Dermis blood vessel endothelial cell (primary cell): ENCODE results near the gene HMCN2. TPM values are rescaled to one million over a fixed set of nuclear protein-coding genes. Genes with fewer than 3 reads are reported as not detected.

Experiments
- DNase-seq: peaks from one replicate; pipeline ENCODE4 v3.0.0; 2010
- total RNA-seq: library from RNA; depleted of rRNA; stranded (reverse); fragments of >200 nt; gene quantifications from 2 replicates; pipeline ENCODE4 v1.2.3, GENCODE V29; 2014

HMCN2 gene
- total RNA-seq, 1 donor from 2014 or later, result 1.0 TPM

DNA sequence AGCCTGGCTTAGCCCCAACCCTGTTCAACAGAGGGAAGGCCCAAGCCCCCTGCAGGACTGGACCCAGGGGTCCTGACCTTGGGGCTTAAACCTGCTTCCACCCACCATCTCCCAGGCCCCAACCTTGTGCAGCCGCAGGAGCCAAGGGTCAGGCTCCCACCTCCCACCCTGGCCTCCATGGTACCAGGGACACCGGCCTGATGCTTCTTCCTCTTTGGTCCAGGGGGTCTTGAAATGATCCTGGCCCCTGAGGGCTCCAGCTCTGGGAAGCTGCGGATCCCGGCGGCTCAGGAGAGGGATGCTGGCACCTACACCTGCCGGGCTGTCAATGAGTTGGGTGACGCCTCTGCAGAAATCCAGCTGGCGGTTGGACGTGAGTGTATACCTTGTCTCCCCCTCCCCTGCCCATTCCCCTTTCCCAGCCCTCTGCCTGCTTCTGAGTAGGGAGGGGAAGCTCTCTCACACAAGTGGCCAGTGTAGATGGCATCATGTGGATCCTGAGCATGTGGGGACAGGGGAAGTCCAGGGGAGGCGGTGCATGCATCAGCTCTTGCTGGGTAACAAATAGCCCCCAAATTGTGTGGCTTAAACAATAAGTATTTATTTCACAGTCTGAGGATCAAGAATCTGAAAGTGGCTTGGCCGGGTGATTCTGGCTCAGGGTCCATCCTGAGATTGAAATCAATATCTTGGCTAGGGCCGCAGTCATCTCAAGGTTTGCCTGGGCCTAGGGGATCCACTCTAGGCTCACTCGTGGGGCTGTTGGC is 44.3 kb downstream of the HMCN2 start:
- DNase-seq, result no peak

DNA sequence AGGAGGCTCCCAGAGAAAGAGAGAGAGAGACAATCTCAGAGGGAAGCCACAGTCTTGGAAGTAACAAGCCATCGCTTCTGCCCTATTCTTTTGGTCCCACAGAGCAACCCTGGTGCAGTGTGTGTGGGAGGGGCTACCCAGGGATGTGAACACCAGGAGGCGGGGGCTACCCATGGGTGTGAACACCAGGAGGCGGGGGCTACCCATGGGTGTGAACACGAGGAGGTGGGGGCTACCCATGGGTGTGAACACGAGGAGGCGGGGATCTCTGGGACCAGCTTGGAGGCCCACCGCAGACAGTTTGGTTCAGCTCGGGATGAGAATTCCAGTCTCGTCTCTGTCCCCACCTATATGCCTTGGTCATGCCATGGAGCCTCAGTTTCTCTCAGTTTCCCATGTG is 44.9 kb downstream of the HMCN2 start:
- DNase-seq, result no peak

DNA sequence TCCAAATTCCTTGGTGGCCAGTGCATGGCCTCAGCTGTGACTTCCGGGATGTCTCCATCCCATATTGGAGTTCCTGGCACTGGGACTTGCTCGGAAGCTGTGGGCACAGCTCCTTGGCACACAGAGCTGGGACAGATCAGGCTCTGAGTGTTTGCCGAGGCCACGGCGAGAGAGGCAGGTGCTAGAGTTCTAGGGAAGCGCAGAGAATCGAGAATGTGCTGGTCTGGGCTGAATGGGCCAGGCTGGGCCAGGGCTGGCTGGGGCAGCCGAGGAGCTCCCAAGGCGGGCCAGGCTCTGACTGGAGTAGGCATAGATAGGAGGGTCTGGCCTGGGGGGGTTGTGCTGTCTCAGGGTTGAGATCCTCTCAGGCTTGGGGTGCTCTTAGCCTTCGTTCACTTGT is 45.4 kb downstream of the HMCN2 start:
- DNase-seq, result no peak

DNA sequence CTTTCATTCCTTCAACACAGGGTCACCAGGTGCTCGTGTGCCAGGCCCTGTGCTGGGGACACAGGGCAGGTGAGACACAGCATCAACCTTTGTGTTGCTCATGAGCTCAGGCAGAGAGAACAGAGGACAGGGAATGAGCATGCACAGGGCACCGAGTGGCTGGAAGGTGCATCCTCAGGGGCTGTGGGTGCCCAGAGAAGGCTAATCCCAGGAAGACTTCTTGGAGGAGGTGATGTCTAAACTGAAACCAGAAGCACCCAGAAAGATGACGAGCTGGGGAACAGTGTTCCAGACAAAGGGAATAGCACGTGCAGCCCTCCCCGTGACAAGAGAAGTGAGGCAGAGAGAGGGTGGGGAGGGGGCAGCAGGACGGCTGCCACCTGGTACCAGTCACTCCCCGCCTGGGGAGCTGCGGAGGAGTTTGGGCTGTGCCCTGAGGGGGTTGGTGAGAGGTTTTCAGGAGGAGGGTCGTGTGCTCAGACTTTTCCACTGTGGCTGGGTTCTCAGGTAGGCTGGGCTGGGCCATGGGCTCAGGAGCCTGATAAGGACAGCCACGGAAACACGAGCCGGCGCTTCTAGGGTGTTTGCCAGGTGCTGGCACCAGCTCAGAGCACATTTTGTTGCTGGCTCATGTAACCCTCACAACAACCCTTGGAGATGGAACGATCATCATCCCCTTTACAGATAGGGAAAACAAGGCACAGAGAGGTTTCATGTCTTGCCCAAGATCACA is 46.0 kb downstream of the HMCN2 start:
- no peak for DNase-seq

DNA sequence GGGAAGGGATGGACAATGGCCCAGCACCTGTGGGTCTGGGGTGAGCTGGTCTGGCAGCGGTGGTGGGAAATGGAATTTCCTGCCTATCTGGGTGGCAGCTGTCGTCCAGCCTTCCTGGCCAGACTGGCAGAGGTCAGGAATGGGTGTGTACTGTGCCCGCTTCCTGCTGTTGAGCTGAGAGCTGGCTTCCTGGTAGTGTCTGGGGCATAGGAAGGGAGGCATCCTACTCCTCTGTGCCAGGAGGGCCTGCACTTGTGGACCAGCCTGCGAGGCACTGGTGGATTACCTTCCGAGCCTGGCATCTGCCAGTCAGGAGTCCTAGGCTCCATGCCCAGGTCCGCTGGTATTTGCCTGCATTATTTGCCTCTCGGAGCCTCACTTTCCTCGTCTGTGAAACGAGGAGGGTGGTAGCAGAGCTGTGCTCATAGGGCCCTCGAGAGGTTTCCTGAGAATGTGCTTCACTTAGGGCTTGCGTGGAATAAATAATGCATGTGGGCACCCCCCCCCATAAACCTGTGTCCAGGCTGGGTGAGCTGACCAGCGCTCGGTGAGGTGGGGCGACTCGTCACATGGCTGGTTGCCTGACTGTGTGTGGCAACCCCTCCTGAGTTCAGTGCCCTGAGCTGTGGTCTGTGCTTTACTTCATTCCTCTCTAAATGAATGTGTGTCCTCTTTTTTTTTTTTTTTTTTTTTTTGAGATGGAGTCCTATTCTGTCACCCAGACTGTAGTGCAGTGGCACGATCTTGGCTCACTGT is 47.7 kb downstream of the HMCN2 start:
- DNase-seq, result peak; percentile 39

DNA sequence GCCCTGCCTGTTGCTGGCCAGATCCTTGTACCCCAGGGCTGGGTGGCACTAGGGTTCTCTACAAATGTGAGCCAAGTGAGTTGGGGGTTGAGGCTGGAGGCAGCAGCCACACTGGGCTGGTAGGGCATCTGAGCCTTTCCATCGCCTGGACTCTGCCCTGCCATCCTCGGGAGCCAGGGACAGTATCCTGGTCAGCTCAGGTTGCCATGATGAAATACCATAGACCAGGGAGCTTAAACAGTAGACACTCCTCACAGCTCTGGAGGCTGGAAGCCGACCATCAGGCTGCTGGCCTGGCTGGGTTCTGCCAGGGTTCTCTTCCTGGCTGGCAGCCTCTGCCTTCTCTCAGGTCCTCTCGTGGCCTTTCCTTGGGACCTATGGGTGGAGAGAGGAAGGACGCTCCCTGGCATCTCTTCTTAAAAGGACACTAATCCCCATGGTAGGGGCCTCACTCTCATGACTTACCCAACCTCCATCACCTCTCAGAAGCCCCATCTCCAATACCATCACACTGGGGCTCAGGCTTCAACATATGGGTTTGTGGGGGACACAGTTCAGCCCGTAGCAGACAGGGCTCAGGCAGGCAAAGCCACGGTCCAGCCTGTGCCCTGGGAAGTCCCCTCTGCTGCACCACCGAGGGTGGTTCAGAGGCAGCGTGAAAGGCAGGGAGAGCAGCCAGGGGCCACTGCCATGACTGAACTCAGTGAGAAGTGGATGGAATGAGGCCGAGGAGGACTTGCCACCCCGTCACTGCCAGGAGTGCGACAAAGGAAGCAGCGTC is 50.1 kb downstream of the HMCN2 start:
- DNase-seq, result no peak

DNA sequence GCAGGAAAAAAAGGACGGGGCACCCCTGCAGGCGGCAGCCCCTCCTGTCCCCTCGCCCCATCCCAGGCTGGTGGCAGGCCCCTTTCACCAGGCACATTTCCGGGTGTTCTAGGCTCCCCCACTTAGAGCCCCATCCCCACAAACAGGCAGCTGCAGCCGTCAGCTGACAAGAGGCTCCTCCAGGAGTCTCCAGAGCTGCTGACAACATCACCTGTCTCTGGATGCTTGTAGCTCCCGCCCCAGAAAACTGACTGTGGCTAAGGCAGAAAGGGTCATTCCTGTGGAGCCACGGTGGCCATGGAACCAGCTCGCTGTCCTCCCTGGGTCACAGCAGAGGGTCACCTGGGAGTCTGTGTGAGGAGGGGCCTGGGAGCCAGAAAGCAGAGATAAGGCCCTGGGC is 50.9 kb downstream of the HMCN2 start:
- DNase-seq, result no peak

DNA sequence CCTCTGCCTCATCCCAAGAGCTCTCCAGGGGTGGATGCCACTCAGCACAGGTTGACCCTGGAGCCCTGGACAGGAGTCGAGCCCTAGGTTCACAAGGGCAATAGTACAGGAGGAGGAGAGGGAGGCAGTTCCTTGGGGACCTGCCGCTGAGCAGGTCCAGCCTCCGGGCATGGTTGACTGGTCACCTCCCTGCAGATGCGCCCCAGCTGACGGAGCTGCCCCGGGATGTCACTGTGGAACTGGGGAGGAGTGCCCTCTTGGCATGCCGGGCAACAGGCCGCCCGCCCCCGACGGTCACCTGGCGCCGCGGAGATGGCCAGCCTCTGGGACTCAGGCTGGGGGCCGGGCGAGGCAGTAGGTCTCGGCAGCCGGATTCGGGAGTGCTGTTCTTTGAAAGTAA is 53.7 kb downstream of the HMCN2 start:
- DNase-seq, result no peak

DNA sequence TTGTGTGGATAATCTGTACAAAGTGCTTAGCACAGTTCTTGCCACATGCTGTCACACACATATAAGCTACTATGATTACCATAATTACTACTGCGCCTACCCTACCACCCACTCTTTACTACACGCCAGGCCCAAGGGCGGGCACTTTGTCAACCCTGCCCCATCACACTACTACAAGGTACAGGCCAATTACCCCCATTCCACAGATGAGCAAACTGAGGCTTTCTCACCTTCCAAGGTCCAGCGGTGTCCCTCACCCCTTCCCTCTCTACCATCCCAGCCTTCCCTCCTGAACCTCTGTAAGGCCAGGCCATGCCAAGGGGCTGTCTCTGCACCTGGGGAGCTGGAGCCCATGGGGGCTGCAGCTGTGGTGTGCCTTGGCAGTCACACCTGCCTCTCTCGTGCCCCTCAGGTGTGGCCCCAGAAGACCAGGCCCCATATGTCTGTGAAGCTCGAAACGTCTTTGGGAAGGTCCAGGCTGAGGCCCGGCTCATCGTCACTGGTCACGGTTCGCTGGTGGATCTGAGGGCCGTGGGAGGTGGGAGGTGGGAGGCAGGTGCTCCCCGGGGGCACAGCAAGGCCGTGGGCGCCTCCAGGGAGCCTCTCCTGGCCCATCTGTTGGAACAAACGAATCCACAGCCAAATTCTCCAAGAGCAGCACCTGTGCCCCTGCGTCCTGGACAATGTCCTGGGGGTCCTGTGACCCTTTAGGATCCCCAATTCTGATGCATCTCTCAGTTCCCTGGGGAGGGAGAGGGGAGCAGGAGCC is 54.6 kb downstream of the HMCN2 start:
- DNase-seq, result no peak

DNA sequence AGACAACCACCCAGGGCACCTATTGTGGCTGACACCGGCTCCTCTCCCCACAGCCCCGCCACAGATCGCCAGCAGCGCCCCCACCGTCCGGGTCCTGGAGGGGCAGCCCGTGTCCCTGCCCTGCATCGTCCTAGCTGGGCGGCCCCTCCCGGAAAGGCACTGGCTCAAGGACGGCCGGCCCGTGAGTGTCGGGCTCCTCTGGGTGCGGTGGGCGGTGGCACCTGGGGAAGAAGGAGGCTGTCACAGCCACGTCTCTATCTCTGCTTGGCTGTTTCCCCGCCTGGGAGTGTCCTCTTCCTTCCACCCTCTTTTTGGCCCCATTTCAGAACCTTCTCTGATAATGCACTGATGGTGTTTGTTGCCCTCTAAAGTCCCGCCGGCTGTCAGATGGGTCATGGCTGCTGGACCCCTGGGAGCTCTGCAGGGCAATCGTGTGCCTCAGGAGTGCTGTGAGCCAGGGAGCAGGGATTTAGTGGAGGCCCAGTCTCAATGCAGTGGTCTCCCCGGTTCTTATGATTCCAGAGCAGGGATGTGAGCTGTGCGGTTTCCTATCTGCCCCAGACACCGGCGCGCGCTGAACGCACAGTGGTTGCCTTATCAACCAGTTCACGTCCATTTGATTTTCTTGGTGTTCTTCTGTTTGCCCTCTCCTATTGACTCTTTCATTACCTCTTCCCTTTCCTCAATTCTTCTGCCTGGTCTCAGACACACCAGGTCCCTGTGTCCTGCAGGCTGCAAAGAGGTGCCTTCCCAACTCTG is 55.3 kb downstream of the HMCN2 start:
- DNase-seq, result peak; percentile 19

DNA sequence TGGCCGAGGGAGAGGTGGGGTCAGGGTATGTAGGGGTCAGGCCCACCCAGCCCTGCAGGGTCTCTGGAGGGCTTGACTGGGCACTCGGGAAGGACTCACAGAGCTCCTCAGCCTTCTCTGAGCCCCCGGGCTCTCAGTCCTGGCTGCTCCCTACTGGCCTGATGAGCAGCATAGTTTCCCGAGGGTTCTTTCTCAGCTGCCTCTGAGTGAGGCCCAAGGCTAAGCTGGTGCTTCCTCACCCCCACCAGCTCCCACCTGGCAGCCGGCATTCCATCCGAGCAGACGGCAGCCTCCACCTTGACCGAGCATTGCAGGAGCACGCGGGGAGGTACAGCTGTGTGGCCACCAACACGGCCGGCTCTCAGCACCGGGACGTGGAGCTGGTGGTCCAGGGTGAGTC is 56.0 kb downstream of the HMCN2 start:
- no peak for DNase-seq

DNA sequence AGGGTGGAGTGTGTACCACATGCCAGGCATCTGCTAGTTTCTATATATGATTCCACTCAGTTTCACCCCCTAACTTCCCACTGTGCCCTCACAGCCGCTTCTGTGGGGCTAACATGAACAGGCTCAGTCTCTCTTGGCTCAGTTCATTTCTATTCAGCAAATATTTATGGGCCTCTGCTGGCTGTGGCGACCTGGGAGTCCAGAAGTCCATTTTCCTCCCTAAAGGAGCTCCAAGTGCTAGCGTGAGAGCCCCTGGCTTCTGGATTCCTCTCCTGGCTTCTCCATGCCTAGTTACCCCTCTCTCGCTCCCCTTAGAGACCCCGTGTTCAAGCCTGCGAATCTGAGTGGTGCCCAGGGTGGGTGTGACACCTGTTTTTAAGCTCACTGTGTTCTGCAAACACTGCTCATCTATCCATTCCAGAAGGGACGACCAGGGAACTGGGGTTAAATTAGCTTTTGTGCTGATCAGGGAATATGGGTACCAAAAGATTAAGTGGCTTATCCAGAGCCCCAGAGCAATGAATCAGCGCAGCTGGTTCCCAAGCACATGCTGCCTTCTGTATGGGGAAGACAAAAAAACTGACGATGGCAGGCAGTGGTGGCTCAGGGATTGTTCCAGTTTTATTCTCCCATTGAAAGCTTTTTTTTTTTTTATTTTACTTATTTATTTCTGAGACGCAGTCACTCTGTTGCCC is 57.6 kb downstream of the HMCN2 start:
- no peak for DNase-seq

DNA sequence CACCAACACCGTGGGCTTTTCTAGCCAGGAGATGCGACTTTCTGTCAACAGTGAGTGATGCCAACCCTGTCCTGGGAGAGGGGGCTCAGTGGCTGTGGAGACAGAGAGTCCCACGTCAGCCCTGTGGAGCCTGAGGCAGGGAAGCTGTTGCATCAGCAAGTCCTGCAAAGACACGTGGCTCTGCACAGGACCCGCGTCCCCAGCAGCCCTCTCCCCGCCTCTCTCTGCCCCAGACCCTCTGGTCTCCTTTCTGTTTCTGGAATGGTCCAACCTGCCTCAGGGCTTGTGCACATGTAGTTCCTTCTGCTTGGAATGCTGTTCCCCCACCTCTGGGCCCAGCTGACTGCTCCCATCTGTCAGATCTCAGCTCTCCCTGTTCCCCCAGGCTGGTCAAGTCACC is 60.4 kb downstream of the HMCN2 start:
- DNase-seq, result no peak

DNA sequence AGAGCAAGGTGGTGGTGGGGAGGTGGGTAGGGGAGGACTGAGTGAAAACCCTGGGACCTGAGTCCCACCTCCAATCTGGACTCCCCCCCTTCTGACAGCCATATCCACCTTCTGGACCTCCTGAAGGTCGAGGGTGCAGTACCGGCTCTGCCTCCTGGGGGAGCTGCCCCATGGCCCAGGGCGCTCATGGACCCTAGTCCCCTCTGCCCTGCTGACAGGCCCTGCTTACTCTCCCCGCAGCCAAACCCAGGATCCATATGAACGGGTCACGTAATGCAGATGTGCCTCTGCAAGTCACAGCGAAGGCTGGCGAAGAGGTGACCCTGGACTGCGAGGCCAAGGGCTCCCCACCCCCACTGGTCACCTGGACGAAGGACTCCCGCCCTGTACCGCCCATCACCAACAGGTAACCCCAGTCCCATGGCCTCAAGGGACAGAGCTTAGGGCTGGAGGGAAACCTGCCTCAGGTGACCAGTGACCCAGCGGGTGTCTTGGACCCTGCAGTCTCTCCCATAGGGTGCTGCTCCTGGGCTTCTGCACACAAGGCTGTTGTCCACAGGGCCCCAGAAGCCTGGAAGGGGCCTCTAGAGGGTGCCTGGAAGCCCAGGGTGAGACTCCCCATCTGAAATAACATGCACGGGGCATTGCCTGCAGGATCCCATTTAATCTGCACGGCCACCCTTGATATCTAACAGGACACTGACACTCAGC is 61.7 kb downstream of the HMCN2 start:
- DNase-seq, result no peak

DNA sequence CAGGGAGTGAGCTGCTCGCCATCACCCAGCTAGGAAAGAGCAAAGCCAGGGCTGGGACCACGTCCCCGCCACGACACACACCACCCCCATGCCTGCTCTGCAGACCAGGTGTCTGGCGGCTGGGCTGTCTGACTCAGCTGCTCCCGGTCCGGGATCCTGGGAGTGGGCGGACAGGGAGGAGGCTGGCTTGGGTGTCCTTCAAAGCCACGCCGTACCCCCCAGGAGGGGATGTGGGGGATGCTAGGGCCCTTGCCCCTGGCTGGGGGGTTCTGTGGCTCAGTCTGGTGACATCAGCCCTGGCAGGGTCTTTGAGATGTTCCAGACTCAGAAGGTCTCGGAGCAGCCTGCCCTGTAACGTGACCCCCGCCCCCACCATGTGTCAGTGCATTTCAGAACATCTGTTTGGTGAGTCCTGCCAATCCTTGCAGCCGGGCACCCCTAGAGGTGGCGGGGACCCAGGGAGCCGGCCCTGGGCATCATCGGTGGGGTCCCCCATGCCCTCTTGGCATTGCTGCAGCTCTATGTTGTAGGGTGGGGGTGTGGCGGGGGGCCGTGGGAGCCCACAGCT is 62.3 kb downstream of the HMCN2 start:
- DNase-seq, result no peak

DNA sequence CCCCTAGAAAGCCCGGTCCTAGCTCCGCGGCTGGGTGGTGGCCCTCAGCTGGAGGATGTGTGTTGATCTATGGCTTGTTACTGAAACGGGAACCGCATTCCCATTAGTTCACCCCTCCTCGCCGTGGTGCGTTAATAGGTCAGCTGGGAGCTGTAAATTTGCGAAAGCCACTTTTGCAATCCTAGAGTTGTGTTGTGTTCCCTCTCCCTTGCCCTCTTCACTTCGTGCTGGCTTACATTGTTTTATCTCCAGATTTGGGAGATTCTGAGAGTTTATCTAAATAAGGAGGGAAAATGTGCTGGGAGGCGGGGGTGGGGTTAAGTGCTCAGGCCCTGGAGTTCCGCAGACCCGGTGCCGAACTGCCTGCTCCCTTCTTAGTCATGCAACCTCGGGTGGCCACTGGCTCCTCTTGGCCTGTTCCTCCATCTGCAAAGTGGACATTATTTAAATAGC is 62.8 kb downstream of the HMCN2 start:
- DNase-seq, result no peak

DNA sequence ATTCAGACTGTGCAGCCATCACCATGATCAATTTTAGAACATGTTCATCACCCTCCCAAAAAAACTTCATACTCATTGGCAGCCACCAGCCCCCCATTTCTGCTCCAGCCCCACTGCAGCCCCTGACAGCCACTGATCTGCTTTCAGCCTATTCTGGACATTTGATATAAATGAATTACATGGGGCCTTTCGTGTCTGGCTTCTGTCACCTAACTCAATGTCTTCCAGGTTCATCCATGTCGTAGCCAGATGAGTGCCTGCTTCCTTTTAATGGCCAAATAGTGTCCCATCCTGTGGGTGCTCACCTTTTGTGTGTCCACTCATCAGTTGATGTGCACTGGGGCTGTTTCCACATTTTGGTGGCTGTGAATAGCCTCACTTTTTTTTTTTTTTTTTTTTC is 63.5 kb downstream of the HMCN2 start:
- DNase-seq, result no peak

DNA sequence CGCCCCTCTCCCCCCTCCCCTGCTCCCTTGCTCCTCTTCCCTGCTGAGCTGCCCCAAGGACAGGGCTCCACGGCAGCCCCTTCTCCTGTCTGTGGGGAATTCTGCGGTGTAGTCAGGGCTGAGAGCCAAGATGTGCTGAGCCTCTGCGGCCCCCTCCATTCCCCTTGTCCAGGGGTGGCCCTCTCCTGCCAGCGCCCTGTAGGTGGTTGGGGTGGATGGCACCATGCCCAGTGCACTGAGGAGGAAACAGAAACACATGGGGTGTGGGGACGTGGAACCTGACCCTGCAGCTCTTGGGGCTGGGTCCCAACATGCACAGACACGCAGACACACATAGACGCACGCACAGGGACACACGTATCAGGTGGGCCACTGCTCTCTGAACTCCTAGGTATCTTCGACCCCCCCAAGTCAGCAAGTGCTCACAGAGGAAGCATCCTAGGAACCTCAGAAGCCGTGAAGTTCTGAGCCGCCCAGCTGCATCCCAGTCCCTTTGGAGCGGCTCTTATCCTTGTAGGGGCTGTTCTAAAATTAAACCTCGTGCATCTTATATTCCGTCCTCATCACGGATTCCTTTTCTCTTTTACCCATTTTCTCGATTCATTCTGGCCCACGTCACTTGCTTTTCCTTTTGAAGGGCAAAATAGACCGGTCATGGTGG is 64.8 kb downstream of the HMCN2 start:
- DNase-seq, result no peak

DNA sequence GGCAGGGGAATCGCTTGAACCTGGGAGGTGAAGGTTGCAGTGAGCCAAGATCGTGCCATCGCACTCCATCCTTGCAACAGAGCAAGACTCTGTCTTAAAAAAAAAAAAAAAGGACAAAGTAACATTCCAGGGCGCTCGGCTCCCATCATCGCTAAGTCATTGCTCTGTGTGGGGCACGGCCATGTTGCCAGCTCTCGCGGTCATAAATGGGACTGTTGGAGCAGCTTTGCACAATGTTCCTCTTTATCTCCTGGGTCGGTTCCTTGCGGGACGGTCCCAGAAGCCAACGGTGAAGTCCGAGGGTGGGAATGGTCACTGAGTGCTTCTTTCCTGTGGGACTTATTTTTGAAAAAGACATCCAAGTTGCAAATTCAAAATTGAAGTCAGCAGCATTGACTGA is 65.5 kb downstream of the HMCN2 start:
- no peak for DNase-seq
